Measurements from ENCODE around the gene PSMA1. TPM values are rescaled to one million over a fixed set of nuclear protein-coding genes. Genes with fewer than 3 reads are reported as not detected.

PSMA1 gene
- 155 and 189 TPM in 2 replicates for total RNA-seq

GRCh38 chr11:14519917-14520746 is at the start of gene PSMA1:
Gene PSMA1 (minus strand): TSS chr11:14520386. CDS start chr11:14520299, 87 bp downstream.

GRCh38 chr11:14499560-14500180 is 20.5 kb downstream of the PSMA1 start, which contains the start of gene COPB1:
Gene COPB1 (minus strand): TSS chr11:14499811. CDS start chr11:14498928, 883 bp downstream.

Other genes starting within 250 kb of the PSMA1 start
- 68.9 and 79.1 TPM in 2 replicates for gene RRAS2, start 161.2 kb downstream of the PSMA1 start, total RNA-seq
- 218 and 226 TPM in 2 replicates for gene COPB1, start 20.6 kb downstream of the PSMA1 start, total RNA-seq
- gene PDE3B, start 123.4 kb upstream of the PSMA1 start, total RNA-seq = 0.34 and 0.54 TPM in 2 replicates